Activated CD4-positive, alpha-beta T cell treated with anti-CD3 and anti-CD28 coated beads for 48 hours (primary cell): ENCODE data around the gene AK3.

Experiments
- DNase-seq: peaks from one replicate; pipeline ENCODE4 v3.0.0-alpha.2; 2020

AK3 gene

DNA sequence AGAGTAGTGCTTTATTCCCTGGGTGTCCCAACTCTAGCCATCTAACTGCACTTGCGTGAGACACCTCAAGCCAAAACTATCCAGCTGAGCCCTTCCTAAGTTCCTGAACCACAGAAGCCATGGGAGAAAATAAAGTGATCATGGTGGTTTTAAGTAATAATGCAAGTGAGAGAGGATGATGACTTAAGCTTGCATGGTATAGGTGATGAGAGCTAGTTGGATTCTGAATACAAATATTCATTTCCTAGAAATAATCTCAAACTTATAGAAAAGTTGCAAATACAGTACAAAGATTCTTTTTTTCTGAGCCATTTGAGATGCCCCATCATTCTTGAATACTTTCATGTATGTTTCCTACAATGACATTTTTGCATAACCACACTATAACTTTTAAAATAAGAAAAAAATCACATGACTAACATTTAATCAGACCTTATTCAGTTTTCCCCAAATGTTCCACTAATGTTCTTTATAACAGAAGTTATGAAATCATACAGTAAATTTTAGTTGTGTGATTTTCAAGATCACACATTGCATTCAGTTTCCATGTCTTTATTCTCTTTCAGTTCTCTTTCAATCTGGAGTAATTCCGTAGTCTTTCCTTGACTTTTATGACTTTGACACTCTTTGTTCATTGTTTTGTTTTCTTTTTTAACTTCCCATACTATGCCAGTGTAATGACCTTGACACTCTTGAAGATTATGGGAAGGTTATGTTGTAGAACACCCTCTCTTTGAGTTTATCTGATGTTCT is 5.5 kb upstream of the AK3 start:
- DNase-seq = no peak

DNA sequence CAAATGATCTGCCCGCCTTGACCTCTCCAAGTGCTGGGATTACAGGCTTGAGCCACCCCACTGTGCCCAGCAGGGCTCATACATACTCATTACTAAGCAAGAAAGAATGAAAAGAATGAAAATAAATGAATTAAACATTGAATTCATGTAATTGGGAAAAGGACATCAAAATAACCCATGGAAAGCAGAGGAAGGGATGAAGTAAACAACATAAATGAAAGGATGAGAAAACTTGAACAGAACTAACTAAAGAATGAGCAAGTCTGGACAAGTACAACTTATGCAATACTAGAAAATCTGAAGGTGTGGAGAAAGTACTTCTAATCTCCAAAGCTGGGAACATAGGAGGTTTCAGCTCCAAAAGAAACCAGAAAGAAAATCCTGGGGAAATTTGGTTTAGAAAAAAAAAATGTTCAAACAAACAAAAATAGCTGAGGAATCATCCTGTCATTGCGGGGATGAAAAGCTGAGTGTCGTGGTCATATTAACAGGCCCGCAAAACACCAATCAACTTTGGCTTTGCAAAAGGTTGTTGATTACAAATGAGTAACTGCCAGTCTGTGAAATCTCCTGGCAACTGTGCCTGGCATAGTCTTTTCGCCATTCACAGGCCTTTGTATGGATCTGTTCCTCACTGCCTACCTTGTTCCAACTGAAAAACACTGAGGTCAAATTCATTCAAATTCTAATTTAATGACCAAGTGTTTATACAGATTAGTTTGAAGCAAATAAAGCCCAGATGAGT is 2.3 kb upstream of the AK3 start:
- no peak for DNase-seq

DNA sequence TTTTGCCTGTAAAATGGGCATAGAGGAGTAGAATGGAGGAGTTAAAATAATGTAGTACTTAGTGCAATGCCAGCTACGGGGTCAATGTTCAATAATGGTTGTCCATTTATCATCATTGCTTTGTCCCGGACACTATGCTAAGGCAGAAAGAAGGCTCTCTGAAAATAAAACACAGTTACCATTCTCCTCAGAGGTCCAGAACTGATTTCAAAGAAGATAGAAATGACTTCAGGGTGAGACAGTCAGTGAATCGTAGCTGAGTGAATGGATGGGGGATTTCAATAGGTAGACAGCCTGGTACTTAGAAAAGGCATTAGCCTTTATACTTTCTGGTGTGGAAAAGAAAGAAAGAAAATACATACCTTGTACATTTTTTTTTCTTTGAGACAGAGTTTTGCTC is 1.2 kb upstream of the AK3 start:
- no peak for DNase-seq

DNA sequence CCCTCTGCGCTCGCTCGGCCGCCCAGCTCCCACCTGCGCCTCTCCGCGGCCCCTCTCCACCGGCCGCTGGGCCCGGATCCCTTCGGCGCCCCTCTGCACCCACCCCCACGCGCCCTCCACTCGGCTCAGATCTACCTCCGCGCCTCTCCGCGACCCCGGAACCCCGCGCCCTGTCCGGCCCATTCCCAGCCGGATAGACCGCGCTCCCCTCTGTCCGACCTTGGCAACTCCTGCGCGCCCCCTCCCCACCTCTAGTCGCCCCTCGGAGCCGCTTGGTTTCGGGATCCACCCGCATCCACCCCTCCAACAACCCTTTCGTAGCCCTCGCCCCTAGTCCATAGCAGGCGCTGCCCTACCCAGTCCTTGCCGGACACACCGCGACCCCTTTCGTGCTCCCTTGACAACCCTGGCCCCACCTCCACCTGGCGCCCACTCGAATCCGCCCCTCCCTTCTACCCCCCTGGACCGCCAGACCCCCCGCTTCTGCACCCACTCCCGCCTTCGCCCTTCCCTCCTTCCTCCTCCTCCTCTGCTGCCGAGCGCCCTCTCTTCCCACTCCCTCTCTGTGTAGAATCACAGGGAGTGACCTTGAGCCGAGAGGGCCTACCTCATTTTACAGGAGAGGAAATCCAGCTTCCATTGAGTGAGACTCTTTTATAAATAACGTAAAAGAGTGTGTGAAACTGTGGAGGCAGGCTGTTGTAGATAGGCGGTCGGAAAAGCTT is 525 bp upstream of the AK3 start:
- no peak for DNase-seq

DNA sequence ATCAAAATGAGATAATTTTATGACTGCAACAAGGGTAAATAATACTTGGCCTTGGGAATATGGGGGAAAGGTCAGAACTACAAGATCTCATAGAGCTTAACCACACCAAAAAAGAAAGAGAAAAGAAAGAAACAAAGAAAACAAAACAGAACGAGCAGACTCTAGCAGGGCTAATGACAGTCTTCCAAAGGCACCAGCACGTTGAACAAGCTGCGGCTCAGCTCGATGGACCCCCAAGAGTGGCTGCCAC is 689 bp downstream of the AK3 start:
- DNase-seq = no peak

DNA sequence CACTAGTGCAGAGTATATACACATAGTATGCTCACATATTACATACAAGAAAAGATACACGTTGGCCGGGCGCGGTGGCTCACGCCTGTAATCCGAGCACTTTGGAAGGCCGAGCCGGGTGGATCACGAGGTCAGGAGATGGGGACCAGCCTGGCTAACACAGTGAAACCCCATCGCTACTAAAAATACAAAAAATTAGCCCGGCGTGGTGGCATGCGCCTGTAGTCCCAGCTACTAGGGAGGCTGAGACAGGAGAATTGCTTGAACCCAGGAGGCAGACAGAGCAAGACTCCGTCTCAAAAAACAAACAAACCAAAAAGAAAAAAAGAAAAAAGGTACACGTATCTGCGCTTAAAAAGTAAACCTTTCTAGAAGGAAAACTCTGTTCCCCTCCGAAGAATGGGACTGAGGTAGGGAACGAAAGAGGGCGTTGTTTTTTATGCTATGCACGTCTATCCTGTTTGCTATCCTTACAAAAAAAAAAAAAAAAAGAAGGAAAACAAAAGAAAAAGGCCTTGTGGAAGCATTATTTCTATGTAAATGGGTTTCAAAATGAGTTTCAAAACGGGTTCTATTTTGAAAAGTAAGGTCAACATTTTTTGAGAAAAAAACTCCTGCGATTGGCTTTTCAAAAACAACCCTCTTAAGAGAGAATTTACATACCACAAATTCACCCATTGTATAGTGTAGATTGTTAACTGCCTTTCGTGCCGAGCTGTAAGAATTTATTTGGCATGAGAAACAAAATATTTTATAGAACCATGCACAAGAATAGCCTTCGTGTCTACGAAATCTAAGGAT is 1.2 kb downstream of the AK3 start:
- no peak for DNase-seq

DNA sequence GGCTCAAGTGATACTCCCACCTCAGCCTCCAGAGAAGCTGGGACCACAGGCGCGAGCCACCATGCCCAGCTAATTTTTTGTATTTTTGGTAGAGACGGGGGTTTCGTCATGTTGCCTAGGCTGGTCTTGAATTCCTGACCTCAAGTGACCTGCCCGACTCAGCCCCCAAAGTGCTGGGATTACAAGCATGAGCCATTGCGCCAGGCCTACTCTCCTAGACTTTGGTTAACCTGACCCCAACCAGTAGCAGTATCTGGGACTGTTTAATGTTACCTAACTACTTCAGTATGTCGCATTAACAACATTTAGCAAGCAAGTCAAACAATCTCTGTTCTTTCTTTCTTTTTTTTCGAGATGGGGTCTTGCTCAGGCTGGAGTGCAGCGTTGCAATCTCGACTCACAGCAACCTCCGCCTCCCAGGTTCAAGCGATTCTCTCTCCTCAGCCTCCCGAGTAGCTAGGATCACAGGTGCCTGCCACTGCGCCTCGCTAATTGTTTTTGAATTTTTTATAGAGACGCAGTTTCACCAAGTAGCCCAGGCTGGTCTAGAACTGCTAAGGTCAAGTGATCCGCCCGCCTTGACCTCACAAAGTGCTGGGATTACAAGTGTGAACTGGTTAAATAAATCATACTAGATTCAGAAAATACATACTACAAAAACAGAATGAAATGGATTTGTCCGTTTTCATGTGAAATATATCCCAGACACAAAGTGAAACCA is 2.0 kb downstream of the AK3 start:
- no peak for DNase-seq

DNA sequence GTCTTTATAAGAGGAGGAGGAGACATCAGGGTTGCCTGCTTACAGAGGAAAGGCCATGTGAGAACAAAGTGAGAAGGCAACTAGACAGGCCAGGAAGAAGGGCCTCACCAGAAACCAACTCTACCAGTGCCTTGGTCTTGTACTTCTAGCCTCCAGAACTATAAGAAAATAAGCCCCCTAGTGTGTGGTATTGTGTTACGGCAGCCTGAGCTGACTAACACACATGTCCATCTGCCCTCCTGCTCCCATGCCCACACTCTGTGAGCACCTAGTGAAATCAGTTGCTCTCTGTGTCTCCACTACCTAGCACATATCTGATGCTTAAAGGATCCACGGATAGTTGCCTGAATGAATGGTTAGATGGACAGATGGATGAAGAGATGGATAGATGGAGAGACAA is 6.9 kb downstream of the AK3 start:
- DNase-seq = no peak

DNA sequence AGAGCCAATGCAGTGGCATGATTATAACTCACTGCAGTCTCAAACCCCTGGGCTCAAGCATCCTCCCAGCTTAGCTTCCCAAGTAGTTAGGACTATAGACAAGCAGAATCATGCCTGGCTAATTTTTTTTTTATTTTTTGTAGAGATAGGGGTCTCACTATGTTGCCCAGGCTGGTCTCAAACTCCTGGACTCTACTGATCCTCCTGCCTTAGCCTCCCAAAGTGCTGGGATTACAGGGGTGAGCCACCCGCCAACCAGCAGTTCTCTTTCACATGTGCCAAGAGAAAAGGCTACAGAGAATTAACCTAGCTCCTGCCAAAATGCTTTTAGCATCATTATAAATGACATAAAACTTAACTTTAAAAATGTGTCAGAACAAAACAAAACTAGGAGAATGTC is 8.1 kb downstream of the AK3 start:
- no peak for DNase-seq

DNA sequence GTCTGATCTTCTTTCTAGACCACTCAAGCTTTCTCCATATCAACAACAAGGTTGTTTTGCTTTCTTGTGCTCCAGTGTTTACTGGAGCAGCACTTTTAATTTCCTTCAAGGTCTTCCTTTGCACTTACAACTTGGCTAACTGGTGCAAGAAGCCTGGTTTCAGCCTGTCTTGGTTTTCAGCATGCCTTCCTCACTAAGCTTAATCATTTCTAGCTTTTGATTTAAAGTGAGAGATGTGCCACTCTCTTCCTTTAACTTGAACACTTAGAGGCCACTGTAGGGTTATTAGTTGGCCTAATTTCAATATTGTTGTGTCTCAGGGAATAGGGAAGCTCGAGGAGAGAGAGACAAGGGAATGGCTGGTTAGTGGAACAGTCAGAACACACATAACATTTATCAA is 13.4 kb downstream of the AK3 start:
- no peak for DNase-seq

DNA sequence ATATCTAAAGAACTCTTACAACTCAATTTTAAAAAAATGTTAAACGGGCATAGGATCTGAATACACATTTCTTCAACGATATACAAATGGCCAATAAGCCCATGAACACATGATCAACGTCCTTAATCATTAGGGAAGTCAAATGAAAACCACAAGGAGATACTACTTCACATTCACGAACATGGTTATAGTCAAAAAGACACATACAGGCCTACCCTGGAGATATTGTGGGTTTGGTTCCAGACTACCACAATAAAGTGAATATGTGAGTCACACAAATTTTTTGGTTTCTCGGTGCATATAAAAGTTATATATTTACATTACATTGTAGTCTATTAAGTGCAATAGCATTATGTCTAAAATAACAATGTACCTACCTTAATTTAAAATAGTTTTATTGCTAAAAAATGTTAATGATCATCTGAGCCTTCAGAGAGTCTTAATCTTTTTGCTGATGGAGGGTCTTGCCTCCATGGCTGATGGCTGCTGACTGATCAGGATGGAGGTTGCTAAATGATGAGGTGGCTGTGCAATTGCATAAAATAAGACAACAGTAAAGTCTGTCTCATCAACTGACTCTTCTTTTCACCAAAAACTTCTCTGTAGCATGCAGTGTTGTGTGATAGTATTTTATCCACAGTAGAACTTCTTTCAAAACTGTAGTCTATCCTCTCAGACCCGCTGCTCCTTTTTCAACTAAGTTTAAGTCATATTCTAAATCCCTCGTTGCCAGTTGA is 15.1 kb downstream of the AK3 start:
- no peak for DNase-seq

DNA sequence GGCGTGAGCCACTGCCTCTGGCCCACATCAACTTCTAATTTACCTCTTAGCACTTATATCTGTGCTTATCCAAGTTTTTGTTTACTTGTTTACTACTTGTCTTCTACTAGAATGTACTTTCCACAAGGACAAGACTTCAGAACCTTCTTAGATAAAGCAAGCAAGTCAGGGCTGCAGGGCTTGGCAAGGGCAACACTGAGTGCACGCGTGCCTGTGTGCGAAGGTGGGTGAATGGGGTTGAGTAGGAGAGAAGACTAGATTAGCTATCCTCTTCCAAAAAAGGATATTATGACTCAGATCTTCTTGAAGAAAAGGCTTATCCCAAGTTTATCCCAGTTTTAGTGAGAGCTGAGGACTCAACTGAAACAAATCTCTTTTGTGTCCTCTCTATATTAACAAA is 19.3 kb downstream of the AK3 start:
- no peak for DNase-seq

DNA sequence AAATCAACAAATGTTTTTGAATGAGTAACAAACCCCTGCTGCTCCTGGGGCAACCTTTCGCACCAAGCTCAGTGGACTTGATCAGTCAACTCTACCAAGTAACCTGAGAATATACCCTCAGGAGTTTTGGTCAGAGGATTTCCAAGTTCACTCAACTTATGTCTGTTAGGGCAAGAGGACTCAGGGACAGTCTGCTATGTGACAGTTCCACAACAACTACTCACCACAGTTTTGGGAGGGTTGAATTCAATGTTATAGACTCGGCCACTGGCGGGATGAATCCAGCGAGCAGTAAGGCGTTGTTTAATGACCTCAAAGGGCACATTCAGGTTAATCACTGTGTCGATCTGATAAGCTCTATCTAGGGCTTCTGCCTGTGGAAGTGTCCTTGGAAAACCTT is 22.1 kb downstream of the AK3 start:
- DNase-seq = no peak

DNA sequence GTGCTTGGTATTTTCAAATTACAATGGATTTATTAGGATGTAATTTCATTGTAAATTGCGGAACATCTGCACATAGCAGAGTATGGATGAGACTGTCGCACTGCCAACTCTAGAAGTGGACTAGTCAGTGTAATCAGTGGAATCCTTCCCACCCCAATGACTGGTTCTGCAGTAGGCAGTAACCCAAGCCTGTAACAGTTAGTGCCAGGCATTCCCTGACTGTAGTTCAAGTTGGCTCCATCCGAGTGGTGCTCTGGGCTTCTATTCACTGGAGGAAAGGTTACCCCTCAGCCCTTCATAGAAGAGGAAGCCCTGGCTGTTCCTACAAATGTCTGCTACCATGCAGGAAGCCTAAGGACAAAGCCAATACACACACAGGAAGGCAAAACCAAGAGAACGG is 23.2 kb downstream of the AK3 start:
- DNase-seq = no peak

DNA sequence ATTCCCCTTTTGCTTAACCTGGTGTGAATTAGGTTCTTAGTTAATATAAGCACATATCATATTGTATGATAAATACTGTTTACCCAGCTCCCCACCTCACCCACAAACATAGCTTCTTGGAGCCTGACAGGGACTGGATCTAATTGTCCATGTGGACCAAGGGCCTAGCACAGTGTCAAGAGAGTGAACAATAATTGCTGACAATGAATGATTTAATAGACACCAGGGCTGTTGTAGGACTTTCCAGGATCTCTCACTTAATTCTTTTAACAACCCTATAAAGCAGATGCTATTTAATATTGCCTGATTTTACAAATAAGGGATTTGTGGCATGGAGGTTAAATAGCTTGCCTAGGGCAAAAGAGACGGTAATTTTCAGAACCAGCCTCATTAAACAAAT is 24.8 kb downstream of the AK3 start:
- no peak for DNase-seq

DNA sequence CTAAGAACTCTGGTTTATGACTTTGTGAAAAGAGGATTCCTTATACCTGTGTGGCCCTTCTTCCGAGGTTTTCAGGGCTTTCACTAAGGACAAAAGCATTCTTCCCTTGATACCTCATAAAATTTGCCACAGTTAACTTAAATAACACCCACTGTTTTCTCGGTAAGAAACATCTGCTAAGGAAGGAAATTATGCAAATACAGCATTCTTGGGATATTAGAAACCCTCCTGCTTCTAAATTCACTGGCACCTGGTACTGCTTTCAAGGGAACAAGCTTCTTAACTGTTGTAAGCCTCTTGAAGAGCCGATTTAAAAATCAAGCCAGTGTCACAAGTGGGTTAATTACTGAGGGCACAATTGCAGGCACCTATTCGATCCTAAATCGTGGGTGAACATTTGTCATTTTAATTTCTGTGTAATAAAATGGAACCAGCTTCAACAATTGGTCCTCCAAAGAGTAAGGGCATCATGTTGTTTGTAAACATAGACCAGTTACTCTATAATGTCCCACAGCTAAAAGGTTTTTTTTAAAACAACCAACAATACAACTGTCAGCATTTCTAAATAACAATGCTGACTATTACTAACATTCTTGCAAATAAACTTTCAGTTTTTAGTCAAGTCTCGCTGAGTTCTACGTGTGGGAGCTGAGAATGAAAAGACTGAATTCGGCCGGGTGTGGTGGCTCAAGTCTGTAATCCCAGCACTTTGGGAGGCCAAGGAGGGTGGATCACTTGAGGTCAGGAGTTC is 26.6 kb downstream of the AK3 start:
- no peak for DNase-seq

DNA sequence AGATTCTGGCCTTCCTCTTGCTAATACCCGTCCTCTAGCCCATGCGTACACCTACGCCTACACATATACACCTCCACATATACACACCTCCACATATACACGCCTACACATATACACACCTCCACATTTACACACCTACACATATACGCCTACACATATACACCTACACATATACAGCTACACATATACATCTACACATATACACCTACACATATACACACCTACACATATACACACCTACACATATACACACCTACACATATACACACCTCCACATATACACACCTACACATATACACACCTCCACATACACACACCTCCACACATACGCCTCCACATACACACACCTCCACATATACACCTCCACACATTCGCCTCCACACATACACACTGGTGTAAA is 27.2 kb downstream of the AK3 start:
- DNase-seq = no peak

DNA sequence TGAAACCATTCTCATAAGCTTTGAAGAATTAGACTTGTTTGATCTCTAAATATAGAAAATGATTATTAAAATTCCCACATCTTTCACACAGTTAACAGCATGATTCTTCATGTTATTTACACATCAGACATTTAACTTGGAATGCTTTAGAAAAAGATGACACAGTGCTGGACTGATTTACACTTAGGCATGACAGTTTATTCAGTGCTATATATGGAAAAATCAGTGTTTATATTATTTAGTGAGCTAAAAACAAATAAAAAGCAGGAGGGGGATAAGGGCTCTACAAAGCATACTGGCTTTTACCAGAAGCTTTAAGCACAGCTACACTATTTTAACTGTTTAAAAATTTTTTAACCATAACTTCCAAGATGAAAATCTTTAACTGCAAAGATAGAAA is 31.6 kb downstream of the AK3 start:
- no peak for DNase-seq

DNA sequence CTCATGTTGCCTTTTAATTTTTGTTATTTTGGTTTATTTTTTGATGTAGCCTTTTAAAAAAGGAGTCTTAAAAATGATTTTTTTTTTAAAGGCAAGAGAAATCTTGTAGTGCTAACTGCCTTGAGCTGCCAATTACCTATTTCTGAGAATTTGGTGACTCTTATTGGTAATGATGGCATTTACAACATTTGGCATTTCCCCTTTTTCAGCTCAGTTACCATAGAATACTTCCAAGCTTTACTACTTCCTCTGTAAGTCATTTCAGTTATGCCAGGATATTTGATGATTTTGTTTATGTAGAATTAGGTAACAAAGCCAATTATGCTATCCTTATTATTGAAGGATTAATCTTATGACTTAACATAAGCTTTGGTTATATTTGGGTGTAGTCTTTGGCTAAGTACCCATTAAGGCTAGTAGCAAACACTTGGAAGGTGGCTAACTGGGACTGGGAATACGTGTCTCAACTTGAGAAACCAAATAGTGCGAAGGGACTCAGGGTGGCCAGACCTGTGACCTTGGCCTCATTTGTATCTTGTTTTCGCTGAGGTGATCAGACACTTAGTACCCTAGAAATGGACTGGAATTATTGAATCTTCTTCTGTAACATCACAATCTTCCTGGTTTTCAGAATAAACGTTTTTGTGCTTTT is 33.9 kb downstream of the AK3 start:
- DNase-seq = no peak

DNA sequence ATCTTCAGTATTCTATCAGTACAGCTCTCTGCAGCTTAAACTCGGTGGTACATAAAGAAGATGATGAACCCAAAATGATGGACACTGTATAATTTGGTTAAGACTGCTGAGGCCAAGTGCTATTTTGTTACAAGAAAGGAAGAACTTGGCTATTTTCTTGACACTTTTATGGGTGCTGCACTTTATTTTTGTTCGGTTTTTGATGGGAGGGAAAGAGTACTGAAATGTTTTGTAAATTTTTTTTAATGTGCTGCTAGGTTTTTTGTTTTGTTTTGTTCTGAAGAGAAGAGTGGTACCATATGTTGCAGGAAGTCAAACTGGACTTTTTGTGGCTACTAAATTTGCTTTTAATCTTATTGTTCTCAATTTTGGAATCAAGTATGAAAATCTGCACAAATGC is 35.0 kb downstream of the AK3 start:
- DNase-seq = no peak

DNA sequence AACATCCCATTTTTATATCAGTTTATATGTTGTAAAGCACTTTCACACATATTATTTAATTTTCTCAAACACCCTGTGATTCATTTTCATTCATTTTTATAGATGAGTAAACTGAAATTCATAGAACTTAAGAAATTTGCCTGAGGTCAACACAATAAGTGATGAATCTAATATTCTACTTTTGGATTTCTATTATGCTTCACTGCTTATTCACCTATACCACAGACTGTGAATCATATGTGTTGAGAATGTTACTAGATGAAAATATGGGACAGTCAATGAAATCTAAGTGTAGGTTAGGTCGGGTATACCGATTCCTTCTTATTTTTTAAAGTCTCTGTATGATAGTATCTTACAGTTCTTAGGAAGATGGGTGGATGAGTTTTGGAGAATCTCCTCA is 36.9 kb downstream of the AK3 start:
- DNase-seq = no peak
